Smooth muscle cell of the brain vasculature (primary cell): ENCODE data around the gene TMEM80.
"Not testable (repeated sequence)": the region's sequence is repeated elsewhere in the genome, so short reads cannot be mapped to it uniquely, and the experiment has no call there.

Source experiments
- DNase-seq: peaks from one replicate; pipeline ENCODE4 v3.0.0-alpha.2; 2012; ENCODE audit warnings: low read depth, low spot score

TMEM80 gene

GRCh38 chr11:720642-721246 lies 25.1 kb downstream of the TMEM80 start:
- DNase-seq = no peak

GRCh38 chr11:721247-721740 lies 25.7 kb downstream of the TMEM80 start:
- no peak for DNase-seq

DNA sequence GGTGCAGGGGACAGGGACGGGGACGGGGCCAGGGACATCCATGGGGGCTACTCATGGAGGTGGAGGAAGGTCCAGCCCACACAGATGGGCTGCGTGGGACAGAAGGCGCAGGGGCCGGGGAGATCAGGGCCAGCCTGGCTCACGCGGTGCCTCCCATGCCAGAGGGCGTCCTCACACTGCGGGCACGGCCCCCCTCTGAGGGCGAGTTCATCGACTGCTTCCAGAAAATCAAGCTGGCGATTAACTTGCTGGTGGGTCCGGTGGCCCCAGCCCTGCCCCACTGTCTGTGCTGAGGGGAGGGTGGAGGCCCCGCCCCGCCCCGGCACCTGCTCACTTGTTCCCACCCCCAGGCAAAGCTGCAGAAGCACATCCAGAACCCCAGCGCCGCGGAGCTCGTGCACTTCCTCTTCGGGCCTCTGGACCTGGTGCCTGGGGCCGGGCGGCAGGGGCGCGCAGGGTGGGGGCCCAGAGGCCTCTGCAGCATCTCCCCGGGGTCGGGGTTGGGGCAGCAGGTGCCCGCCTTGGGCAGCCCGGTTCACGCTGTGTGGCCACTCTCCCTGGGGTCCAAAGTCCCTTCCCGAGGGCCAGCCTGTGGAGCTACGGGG lies 26.2 kb downstream of the TMEM80 start:
- no peak for DNase-seq

DNA sequence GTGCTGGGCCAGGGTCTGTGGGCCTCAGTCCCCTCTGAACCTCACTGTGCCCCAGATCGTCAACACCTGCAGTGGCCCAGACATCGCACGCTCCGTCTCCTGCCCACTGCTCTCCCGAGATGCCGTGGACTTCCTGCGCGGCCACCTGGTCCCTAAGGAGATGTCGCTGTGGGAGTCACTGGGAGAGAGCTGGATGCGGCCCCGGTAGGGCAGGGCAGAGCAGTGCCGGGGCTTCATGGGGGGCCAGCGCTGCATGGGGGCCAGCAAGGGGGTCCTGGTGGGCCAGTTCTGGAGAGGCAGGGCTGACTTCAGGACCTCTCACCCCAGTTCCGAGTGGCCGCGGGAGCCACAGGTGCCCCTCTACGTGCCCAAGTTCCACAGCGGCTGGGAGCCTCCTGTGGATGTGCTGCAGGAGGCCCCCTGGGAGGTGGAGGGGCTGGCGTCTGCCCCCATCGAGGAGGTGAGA lies 26.8 kb downstream of the TMEM80 start:
- DNase-seq = no peak

GRCh38 chr11:723120-723883 lies 27.7 kb downstream of the TMEM80 start:
- DNase-seq = no peak

DNA sequence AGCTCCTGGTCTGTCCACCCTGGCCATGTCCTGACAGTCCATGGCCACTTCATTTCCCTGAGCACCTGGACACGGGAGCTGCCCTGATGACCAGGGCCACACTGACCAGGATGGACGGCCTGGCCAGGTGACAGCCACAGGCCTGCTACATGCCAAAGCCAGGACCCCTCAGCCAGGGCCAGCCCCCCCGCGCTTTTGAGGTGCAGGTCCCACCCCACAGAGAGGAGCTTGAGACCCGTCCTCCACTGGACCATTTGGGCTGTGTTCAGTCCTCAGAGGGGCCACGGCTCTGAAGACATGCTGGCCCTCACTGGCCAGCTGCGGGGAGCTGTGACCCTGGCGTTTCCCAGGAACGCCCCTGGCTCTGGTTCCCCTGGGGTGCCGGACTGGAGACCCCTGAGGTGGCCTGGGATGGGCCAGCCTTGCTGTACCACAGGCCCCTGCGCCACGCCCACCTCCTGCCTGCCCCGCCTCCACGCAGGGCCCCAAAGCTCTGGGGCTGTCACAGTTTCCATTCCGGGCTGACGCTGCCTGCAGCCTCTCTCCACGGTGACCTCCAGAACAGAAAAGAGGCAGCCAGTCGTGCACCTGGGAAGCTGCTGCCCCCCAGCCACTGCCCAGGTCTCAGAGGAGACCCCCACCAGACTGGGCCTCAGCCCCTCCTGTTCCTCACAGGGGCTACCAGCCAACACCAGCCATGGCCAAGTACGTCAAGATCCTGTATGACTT lies 28.6 kb downstream of the TMEM80 start:
- no peak for DNase-seq

GRCh38 chr11:724778-725386 lies 29.3 kb downstream of the TMEM80 start:
- no peak for DNase-seq

DNA sequence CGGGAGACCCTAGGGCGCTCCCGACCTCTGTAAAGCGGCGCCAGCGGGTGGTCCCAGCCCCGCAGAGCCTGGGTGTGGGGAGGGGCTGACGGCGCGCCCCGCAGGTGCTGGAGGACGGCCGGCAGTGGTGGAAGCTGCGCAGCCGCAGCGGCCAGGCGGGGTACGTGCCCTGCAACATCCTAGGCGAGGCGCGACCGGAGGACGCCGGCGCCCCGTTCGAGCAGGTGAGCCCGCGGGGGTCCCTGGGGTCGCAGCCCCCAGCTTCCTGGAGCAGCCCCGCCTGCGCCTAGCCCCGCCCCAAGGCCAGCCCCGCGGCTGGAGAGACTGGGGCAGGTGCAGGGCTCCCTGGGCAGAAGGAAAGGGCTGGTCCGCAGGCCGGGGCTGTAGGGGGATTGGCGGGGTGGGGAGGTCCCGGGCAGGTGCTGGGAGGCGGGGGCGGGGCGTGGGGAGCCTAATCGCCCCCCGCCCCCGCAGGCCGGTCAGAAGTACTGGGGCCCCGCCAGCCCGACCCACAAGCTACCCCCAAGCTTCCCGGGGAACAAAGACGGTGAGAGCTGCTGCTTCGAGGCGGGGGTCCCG lies 30.1 kb downstream of the TMEM80 start:
- no peak for DNase-seq

DNA sequence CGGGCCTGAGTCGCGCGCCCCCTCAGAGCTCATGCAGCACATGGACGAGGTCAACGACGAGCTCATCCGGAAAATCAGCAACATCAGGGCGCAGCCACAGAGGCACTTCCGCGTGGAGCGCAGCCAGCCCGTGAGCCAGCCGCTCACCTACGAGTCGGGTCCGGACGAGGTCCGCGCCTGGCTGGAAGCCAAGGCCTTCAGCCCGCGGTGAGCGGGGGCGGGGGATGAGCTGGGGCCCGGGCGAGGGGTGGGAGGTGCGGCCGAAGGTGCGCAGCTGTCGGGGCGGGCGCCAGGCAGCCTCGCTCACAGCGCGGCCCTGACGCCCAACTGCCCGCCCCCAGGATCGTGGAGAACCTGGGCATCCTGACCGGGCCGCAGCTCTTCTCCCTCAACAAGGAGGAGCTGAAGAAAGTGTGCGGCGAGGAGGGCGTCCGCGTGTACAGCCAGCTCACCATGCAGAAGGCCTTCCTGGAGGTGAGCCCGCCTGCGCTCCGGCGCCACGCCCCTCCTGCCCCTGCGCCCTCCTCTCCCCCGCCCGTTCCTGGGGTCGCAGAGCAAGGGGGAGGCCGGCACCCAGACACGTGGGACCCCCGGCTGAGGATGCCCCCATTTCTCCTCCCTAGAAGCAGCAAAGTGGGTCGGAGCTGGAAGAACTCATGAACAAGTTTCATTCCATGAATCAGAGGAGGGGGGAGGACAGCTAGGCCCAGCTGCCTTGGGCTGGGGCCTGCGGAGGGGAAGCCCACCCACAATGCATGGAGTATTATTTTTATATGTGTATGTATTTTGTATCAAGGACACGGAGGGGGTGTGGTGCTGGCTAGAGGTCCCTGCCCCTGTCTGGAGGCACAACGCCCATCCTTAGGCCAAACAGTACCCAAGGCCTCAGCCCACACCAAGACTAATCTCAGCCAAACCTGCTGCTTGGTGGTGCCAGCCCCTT lies 30.9 kb downstream of the TMEM80 start:
- no peak for DNase-seq

GRCh38 chr11:727281-727701 lies 31.7 kb downstream of the TMEM80 start:
- DNase-seq = no peak

DNA sequence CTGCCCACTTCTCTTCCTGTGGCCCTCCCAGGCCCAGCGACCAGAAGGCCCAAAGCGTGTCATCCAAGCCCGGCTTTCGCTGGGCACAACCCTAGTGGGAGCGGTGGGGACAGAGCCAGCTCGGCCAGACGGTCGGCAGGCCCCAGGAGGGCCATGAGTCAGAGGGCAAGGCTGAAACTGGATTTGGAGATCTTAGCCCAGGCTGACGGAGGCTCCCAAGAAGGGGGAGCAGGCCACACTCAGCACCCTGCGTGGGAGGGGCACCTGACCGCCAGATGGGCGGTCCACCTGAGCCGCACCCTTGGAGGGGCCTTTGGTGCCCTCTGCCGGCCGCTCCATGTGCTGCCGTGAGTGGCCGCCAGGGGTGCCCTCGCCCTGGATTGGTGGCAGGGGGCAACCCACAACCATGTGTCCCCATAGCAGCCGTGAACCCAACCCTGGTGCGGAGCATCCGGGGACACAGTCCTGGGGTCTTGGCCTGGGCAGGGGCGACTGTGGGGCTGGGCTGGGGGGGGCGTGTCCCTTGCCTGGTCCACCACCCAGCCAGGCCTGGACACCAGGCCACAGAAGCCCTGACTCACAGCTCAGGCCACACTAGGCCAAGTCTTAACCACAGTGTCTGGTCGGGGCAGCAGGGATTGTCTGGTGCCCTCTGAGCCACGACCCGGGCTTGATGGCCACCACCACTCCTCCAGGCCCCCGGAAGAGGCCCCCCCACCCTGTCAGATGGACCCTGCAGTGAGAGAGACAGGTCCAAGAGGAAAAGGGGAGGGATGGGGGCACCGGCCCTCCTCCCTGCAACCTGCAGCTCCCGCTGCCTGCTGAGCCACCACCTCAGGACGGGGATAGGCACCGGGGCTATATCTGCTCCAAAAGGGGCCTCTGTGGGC lies 32.5 kb downstream of the TMEM80 start:
- no peak for DNase-seq

GRCh38 chr11:728901-729491 lies 33.4 kb downstream of the TMEM80 start:
- DNase-seq = no peak

GRCh38 chr11:729492-730074 lies 34.0 kb downstream of the TMEM80 start:
- DNase-seq = no peak

- no peak for DNase-seq
Measured at GRCh38 chr11:733072-733471, 37.5 kb downstream of the TMEM80 start.

GRCh38 chr11:734541-734940 lies 38.9 kb downstream of the TMEM80 start:
- not testable (repeated sequence) for DNase-seq

DNA sequence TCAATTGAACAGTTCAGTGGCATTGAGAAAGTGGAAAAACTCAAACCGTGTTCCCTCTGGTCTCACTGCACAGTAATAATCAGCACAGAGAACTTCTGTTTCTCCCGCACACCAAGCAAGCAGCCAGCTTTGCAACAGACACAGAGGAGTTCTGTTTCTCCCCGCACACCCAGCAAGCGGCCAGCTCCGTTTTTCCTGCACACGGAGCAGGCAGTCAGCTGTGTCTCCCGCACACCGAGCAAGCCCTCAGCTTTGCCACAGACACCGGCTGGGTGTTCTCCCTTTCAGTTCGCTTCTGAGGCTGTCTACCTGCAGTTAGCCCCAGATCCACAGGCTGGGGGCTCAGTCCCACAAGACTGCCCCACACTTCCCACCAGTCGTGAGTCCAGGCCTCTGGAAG lies 41.8 kb downstream of the TMEM80 start:
- no peak for DNase-seq

DNA sequence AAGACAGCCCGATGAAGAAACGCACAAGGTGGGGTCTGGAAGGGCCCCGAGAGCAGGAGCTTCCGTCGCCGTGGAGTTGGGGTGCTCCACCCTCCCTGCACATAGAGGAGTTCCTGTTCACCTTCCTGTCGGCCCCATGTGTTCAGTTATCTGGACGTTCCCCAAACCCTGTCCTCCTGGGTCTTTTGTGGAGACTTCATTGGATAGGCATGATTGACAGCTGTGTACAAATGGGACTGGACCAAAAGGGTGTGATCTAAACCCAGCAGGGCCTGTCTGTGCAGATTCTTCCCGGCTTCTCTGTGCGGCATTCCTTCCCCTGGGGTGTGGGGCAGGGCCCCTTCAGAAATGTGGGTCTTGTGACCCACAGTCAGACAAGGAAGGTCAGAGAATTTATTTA lies 42.3 kb downstream of the TMEM80 start:
- DNase-seq = not testable (repeated sequence)

DNA sequence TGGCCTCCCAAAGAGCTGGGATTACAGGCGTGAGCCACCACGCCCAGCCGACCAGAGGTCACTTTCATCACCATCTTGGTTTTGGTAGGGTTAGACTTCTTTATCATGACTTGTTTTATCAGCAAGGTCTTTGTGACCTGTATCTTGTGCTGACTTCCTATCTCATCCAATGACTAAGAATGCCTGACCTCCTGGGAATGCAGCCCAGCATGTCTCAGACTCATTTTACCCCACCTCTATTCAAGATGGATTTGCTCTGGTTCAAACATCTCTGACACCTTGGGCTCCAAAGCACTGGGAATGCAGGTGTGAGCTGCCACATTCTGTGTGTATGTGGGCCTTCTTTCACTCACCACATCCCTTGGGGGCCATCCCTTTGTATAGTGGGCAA lies 46.5 kb downstream of the TMEM80 start:
- DNase-seq = no peak
